Activated naive CD4-positive, alpha-beta T cell treated with anti-CD3 and anti-CD28 coated beads for 36 hours (primary cell): ENCODE data around the gene MAP3K6. TPM values are rescaled to one million over a fixed set of nuclear protein-coding genes. Genes with fewer than 3 reads are reported as not detected.
"Not testable (repeated sequence)": the region's sequence is repeated elsewhere in the genome, so short reads cannot be mapped to it uniquely, and the experiment has no call there.

Experiments used
- CTCF ChIA-PET: fragments of 350-600 bp; sonication (Branson Sonifier 250); formaldehyde crosslinking; loops from one replicate; lab custom pipeline; 2021; ENCODE audit warnings: antibody characterized with exemption; lab: Charles Lee
- DNase-seq: peaks from one replicate; pipeline ENCODE4 v3.0.0-alpha.2; 2020
- H3K27ac Mint-ChIP-seq: one replicate; pipeline ENCODE4 v1.8.0; 2021; ENCODE audit warnings: mild to moderate bottlenecking, mixed read lengths
- H3K27me3 Mint-ChIP-seq: one replicate; pipeline ENCODE4 v1.8.0; 2021; ENCODE audit warnings: low read depth, mixed read lengths
- H3K36me3 Mint-ChIP-seq: one replicate; pipeline ENCODE4 v1.8.0; 2021; ENCODE audit warnings: low read depth, mixed read lengths
- H3K4me1 Mint-ChIP-seq: one replicate; pipeline ENCODE4 v1.8.0; 2021; ENCODE audit warnings: low read depth, mixed read lengths
- H3K4me3 Mint-ChIP-seq: one replicate; pipeline ENCODE4 v1.8.0; 2021; ENCODE audit warnings: mild to moderate bottlenecking, moderate library complexity, mixed read lengths
- H3K9me3 Mint-ChIP-seq: one replicate; pipeline ENCODE4 v1.8.0; 2021; ENCODE audit warnings: mixed read lengths
- intact Hi-C: fragments of 100-400 bp; cut with micrococcal nuclease; formaldehyde crosslinking; loops from one replicate; pipeline ENCODE4 v1.15.1; 2023
- total RNA-seq, 2 experiments: library from RNA; stranded (reverse); gene quantifications; one replicate each; pipeline ENCODE4 v1.2.3, GENCODE V29; 2021

MAP3K6 gene
- total RNA-seq, 2 experiments from 2014 or later = 5.2 to 5.3 TPM

DNA sequence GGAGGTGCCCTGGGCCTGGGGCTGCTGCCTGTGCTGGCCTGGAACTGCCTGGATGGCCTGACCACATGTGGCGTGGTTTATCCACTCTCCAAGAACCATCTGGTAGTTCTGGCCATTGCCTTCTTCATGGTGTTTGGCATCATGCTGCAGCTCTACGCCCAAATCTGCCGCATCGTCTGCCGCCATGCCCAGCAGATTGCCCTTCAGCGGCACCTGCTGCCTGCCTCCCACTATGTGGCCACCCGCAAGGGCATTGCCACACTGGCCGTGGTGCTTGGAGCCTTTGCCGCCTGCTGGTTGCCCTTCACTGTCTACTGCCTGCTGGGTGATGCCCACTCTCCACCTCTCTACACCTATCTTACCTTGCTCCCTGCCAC, 27.5 kb upstream of the MAP3K6 start:
- intact Hi-C loops = loop anchor here (2.0 kb wide), 1 partner anchor 349 kb away; no protein-coding TSS in a partner anchor
- Mint-ChIP-seq H3K36me3 (no peaks in the 10 kb centered on the region), H3K9me3 (no peaks in the 10 kb centered on the region), H3K4me1 (peaks cover 16% of the 10 kb centered on the region), H3K27ac (no peak overlapping the region), H3K4me3 (peak overlapping the region; percentile 19), H3K27me3 (no peaks in the 10 kb centered on the region)
- CTCF ChIA-PET = interaction anchor here (0.6 to 7.7 kb wide), 13 partner anchors 17 to 507 kb away, joined by 3 to 176 read pairs (median 7); no protein-coding TSS in a partner anchor
- DNase-seq = no peak

DNA sequence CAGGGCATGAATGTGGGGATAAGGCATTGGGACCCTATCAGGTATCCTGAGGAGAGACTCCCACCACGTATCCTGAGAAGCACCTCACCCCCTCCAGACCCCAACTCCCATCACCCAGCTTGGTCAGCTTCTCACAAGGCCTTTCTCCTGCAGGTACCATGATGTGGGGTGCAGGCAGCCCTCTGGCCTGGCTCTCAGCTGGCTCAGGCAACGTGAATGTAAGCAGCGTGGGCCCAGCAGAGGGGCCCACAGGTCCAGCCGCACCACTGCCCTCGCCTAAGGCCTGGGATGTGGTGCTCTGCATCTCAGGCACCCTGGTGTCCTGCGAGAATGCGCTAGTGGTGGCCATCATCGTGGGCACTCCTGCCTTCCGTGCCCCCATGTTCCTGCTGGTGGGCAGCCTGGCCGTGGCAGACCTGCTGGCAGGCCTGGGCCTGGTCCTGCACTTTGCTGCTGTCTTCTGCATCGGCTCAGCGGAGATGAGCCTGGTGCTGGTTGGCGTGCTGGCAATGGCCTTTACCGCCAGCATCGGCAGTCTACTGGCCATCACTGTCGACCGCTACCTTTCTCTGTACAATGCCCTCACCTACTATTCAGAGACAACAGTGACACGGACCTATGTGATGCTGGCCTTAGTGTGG, 27.0 kb upstream of the MAP3K6 start:
- intact Hi-C loops = loop anchor here (2.0 kb wide), 1 partner anchor 349 kb away; no protein-coding TSS in a partner anchor
- H3K9me3 Mint-ChIP-seq = no peaks in the 10 kb centered on the region
- peak overlapping the region; percentile 78 for H3K4me3 Mint-ChIP-seq
- no peaks in the 10 kb centered on the region for H3K36me3 Mint-ChIP-seq
- peaks cover 16% of the 10 kb centered on the region for H3K4me1 Mint-ChIP-seq
- CTCF ChIA-PET = interaction anchor here (0.6 to 7.7 kb wide), 7 partner anchors 8 to 208 kb away, joined by 3 to 176 read pairs (median 4); no protein-coding TSS in a partner anchor
- no peak for DNase-seq
- H3K27ac Mint-ChIP-seq = no peak overlapping the region
- H3K27me3 Mint-ChIP-seq = no peaks in the 10 kb centered on the region

DNA sequence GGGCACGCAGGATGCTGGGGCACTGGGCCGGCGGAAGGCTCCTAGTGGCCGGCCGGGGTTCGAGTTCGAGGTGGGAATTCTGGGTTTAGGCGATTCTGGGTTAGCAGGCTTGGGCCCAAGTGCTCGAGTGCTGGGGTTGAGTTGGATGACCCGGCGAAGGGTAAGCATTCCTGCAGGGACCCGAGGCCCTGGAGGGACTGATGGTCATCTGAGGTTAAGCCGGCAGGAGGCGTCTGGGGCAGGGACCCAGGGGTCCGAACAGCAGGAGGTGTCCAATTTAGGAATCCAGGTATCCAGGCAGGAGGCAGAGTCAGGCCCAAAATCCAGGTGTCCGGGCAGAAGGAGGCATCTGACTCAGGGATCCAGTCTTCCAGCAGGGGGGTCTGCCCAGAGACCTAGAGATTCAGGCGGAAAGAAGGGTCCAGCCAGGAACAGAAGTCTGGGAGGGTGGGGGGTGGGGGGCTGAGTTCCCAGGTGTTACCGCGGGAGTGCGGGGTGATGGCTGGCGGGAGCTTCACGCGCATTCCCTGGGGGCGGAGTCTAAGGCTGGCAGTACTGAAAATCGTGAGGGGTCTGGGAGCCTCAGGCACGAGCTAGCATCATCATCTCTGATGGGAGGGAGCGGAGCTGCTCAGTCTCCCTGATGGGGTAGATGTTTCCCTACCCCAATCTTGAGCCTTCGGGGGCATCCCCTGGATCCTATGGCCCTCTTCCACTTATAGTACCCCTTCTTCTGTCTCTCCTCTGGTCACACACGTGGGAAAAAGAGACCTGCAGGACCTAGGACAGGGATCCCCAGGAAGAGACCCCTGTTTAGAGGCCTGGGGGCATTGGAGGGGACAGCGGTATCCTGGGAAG, 26.2 kb upstream of the MAP3K6 start:
- Mint-ChIP-seq H3K27me3 (no peaks in the 10 kb centered on the region), H3K9me3 (no peaks in the 10 kb centered on the region), H3K27ac (no peak overlapping the region), H3K4me1 (peaks cover 19% of the 10 kb centered on the region), H3K36me3 (no peaks in the 10 kb centered on the region), H3K4me3 (peak overlapping the region; percentile 78)
- DNase-seq = no peak
- CTCF ChIA-PET = interaction anchor here (0.7 to 7.7 kb wide), 5 partner anchors 9 to 209 kb away, joined by 3 to 176 read pairs (median 3); no protein-coding TSS in a partner anchor
- intact Hi-C loops = loop anchor here (1.0 kb wide), 3 partner anchors 71 to 267 kb away; partner anchors contain the start of genes AHDC1 and TMEM222

DNA sequence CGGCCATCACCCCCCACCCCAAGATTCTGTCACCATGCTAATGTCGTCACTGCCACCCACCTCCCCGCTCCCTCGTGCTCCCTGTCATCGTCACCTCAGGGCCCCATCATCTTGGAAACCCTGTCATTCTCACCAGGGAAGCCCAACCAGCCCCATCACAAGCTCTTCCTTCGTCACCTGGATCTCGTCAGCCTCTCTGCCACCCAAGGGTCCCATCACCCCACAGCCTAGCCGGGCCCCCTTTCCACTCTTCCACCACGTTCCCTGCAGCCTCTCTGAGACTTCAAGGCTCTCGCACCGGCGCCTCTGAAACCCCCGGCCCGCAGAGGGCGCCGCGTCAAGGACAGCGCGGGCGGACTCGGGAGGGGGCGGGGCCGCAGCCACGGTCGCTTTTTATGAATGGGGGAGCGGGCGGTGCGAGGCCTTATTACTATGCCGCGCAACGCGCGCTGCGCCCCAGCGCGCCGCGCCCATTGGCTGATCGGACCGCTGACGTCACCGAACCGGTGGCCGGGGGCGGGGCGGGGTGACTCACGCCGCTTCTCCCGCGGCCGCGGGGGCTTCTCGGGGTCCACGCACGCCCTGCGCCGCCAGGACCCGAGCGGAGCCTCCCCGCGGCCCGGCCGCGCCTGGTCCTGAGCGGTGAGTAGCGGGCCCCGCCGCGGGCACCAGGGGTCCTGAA, 25.5 kb upstream of the MAP3K6 start, which contains the start of gene GPR3:
TSS of gene GPR3 (plus strand) at position 527 of the 682 bp plus-strand sequence. CDS start 1,177 bp downstream, outside the sequence.
- no peaks in the 10 kb centered on the region for H3K9me3 Mint-ChIP-seq
- peak; percentile 95 for DNase-seq
- peak within 1 kb of the TSS; percentile 75 for H3K27ac Mint-ChIP-seq
- no peaks in the 10 kb centered on the region for H3K36me3 Mint-ChIP-seq
- H3K27me3 Mint-ChIP-seq = no peaks in the 10 kb centered on the region
- peak within 1 kb of the TSS; percentile 95 for H3K4me3 Mint-ChIP-seq
- CTCF ChIA-PET = interaction anchor here (0.9 to 3.2 kb wide), 10 partner anchors 14 to 346 kb away, joined by 3 to 63 read pairs (median 7); no protein-coding TSS in a partner anchor
- intact Hi-C loops = loop anchor here (1.0 kb wide), 3 partner anchors 70 to 268 kb away; partner anchors contain the start of genes AHDC1 and TMEM222
- peaks cover 19% of the 10 kb centered on the region for H3K4me1 Mint-ChIP-seq

DNA sequence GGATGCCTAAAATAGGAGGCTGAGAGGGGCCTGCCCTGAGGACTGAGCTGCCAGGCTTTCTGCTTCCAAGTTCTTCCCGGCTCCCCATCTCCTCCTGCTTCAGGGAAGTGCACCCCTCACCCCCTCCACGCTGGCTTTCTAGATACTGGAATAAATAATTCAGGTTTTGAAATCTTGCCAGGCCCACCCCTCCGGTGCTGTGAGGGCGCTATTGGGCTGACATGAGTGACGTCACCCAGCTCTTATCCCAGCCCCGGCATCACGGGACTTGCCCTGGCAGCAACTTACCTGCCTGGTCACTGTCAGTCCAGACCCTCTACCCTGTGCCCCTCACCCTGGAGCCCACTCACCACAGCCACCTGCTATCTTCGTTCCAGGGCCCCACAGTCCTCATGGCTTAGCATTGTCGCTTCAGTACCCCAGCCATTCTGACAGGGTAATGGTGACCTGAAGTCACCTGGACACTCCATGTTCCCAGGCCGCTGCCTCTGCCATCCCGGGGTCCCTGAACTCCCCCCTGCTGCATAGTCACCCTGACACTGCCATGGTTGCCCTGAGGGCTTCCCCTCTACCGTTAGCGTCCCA, 24.8 kb upstream of the MAP3K6 start:
- H3K9me3 Mint-ChIP-seq = no peaks in the 10 kb centered on the region
- peak overlapping the region; percentile 75 for H3K27ac Mint-ChIP-seq
- H3K4me1 Mint-ChIP-seq = peaks cover 19% of the 10 kb centered on the region
- DNase-seq = peak; percentile 59
- H3K4me3 Mint-ChIP-seq = peak overlapping the region; percentile 95
- no peaks in the 10 kb centered on the region for H3K36me3 Mint-ChIP-seq
- CTCF ChIA-PET = interaction anchor here (0.9 to 3.2 kb wide), 11 partner anchors 14 to 346 kb away, joined by 3 to 63 read pairs (median 7); no protein-coding TSS in a partner anchor
- H3K27me3 Mint-ChIP-seq = no peaks in the 10 kb centered on the region
- intact Hi-C loops = loop anchor here (1.0 kb wide), 3 partner anchors 69 to 269 kb away; partner anchors contain the start of genes AHDC1 and TMEM222

DNA sequence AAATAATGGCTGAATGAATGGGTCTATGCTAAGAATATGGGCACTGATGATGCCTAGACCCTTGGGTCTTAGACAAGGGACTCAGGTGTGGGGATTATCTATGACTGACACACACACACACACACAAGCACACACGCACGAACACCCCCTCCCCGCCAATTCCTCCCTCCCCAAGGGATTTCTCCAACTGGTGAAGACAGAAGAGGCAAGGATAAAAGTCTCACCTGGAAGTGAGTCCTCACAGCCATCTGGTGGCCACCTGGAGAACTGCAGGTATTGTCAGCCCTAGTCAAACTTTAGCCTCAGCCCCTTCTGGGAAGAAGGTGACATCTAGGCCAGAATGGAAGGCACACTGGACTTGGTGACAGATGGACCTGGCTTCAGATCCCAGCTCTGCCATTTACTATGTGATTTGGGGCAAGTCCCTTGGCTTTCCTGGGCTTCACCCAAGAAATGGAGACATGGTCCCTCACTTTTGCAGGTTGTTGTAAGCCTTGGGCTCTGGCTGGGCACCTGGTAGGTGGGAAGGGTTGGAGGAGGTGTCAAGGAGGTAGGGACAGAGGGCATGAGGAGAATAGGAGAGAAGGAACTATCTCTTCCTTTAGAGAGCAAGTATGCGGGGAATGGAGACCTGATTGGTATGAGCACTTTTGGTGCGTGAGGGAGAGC, 21.7 kb upstream of the MAP3K6 start:
- H3K36me3 Mint-ChIP-seq = no peaks in the 10 kb centered on the region
- DNase-seq = peak; percentile 90
- no peak overlapping the region for H3K4me3 Mint-ChIP-seq
- intact Hi-C loops = loop anchor here (1.0 to 2.0 kb wide), 4 partner anchors 31 to 284 kb away; no protein-coding TSS in a partner anchor
- no peaks in the 10 kb centered on the region for H3K9me3 Mint-ChIP-seq
- peaks cover 14% of the 10 kb centered on the region for H3K4me1 Mint-ChIP-seq
- CTCF ChIA-PET = interaction anchor here (0.6 to 8.7 kb wide), 15 partner anchors 11 to 1562 kb away, joined by 3 to 139 read pairs (median 5); no protein-coding TSS in a partner anchor
- peak overlapping the region; percentile 27 for H3K27ac Mint-ChIP-seq
- no peaks in the 10 kb centered on the region for H3K27me3 Mint-ChIP-seq

DNA sequence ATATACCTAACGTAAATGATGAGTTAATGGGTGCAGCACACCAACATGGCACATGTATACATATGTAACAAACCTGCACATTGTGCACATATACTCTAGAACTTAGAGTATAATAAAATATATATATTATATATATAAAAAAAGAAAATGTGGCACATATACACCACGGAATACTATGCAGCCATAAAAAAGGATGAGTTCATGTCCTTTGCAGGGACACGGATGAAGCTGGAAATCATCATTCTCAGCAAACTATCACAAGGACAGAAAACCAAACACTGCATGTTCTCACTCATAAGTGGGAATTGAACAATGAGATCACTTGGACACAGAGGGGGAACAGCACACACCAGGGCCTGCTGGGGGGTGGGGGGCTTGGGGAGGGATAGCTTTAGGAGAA, 18.0 kb upstream of the MAP3K6 start:
- H3K4me1 Mint-ChIP-seq, DNase-seq, intact Hi-C loops, H3K36me3 Mint-ChIP-seq, H3K27me3 Mint-ChIP-seq, H3K27ac Mint-ChIP-seq, H3K4me3 Mint-ChIP-seq, H3K9me3 Mint-ChIP-seq: not testable (repeated sequence)
- CTCF ChIA-PET = interaction anchor here (0.8 to 8.7 kb wide), 5 partner anchors 27 to 387 kb away, joined by 3 to 139 read pairs (median 4); no protein-coding TSS in a partner anchor

DNA sequence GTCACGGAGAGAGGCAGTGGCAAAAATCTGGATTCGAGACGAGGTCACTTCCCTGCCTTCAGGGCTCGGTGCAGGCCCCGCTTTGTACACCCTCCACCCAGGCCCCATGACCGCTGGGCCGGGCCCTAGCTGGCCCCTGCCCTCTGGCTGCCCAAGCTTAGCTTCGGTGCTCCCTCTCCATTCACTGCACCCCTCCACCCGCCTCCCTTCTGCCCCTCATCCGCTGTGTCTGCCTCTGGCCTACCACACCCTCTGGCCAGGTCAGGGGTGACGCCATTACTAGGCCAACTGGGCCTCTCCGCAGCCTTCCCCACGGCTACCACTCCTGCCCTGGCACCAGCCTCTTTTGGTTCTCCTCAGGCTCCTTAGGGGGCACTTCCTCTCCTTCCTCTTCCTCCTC, 16.9 kb upstream of the MAP3K6 start:
- H3K9me3 Mint-ChIP-seq = no peaks in the 10 kb centered on the region
- H3K36me3 Mint-ChIP-seq = no peaks in the 10 kb centered on the region
- H3K27me3 Mint-ChIP-seq = no peaks in the 10 kb centered on the region
- H3K27ac Mint-ChIP-seq = no peak overlapping the region
- H3K4me3 Mint-ChIP-seq = no peak overlapping the region
- intact Hi-C loops = no loop called here
- DNase-seq = no peak
- peaks cover 4% of the 10 kb centered on the region for H3K4me1 Mint-ChIP-seq
- CTCF ChIA-PET = interaction anchor here (0.6 to 8.7 kb wide), 6 partner anchors 17 to 386 kb away, joined by 3 to 139 read pairs (median 4); partner anchors contain the start of gene MAP3K6

DNA sequence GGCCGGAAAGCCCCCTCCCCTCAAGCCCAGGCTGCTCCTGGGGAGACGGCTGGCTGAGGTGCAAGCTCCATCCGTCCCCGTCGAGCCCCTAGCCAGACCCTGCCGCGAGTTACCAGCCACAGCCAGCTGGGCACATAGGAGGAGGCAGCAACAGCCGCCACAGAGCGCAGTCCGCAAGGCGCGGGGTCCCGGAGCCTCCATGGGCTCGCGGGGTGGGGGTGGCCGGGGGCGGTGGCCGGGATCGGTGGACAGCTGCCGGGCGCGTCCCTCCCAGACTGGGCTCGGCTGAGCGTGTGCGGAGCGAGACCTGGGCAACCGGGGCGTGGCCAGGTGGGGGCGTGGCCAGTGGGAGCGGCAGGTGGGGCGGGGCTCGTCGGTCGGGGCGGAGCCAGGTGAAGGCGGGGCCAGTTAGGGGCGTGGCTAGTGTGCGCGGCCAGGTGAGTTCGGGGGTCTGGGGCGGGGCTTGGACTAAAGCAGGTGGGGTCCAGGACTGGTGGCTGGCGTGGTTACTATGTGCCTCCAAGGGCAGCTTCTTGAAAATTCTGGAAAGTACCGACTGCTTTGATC, 16.4 kb upstream of the MAP3K6 start, which contains the start of gene CD164L2:
TSS of gene CD164L2 (minus strand) at position 295 of the 567 bp plus-strand sequence. CDS start at position 201, 94 bp downstream.
- Mint-ChIP-seq H3K27me3 (no peaks in the 10 kb centered on the region), H3K9me3 (no peaks in the 10 kb centered on the region), H3K4me1 (peaks cover 2% of the 10 kb centered on the region), H3K36me3 (no peaks in the 10 kb centered on the region), H3K27ac (no peak within 1 kb of the TSS), H3K4me3 (no peak within 1 kb of the TSS)
- CTCF ChIA-PET = interaction anchor here (0.7 to 8.7 kb wide), 5 partner anchors 12 to 99 kb away, joined by 3 to 139 read pairs (median 5); partner anchors contain the start of gene MAP3K6
- peak; percentile 49 for DNase-seq
- intact Hi-C loops = no loop called here

DNA sequence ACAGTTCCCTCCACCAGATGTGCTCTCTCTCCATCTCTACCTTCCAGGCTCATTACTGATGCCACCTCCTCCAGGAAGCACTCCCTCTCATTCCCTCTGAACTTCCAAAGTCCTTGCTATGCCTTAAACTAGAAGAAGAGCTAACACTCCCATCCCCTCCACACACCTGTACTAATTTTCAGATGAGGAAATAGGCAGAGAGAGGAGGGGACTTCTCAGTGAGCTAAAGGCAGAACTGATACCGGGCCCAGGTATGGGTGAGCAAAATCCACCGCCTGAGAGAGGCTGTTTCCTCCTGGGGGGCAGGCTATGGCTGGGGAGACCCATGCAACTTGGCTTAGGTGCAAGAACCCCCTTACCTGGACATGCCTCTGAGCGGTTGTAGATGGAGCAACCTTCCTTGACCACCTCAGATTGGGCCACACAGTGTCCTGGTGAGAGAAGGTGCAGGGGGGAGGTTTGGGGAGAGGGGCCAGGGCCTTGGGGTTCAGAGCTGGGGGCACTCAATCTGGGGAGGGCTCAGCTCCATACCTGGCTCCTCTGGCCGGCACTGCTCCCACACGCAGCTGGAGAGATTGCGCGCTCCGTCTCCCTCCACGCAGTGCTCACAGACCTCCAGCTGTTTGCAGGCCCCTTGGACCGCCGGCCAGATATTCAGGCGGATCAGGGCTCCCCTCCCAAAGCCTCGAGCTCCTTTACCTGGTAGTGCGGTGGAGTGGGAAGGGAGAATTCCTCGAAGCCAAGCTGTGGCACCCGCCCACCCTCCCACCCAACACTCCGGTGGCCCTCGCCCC, 15.4 kb upstream of the MAP3K6 start:
- Mint-ChIP-seq H3K4me3 (no peak overlapping the region), H3K27me3 (no peaks in the 10 kb centered on the region), H3K36me3 (no peaks in the 10 kb centered on the region), H3K9me3 (no peaks in the 10 kb centered on the region), H3K4me1 (peaks cover 2% of the 10 kb centered on the region), H3K27ac (no peak overlapping the region)
- no peak for DNase-seq
- CTCF ChIA-PET = interaction anchor here (0.6 to 8.7 kb wide), 8 partner anchors 12 to 227 kb away, joined by 3 to 139 read pairs (median 4); partner anchors contain the start of genes MAP3K6 and SLC9A1
- intact Hi-C loops = no loop called here
